Activated T-helper 1 cell treated with anti-CD3 and anti-CD28 coated beads, Interleukin-12 subunit alpha, Interleukin-12 subunit beta, Interleukin-2, Interleukin-4 antibody, amounts not matched to agents 30 ng/mL and 10 ng/mL and 1 ng/mL, durations not matched to agents 14 hours and 24 hours and 36 hours (primary cell): Measurements from ENCODE around the gene DOCK4. TPM values are rescaled to one million over a fixed set of nuclear protein-coding genes. Genes with fewer than 3 reads are reported as not detected.

Source experiments
- DNase-seq: peaks from one replicate; pipeline ENCODE4 v3.0.0; 2021; ENCODE audit warnings: low spot score
- H3K27ac Mint-ChIP-seq: one replicate; pipeline ENCODE4 v1.8.0; 2021; ENCODE audit warnings: mild to moderate bottlenecking, mixed read lengths
- H3K27me3 Mint-ChIP-seq: one replicate; pipeline ENCODE4 v1.8.0; 2022; ENCODE audit warnings: mild to moderate bottlenecking, moderate library complexity, mixed read lengths; ENCODE audit not compliant: insufficient read depth
- H3K36me3 Mint-ChIP-seq: one replicate; pipeline ENCODE4 v1.8.0; 2021; ENCODE audit warnings: low read depth, mixed read lengths
- H3K4me1 Mint-ChIP-seq: one replicate; pipeline ENCODE4 v1.8.0; 2021; ENCODE audit warnings: low read depth, mixed read lengths
- H3K4me3 Mint-ChIP-seq: one replicate; pipeline ENCODE4 v1.8.0; 2021; ENCODE audit warnings: mild to moderate bottlenecking, moderate library complexity, mixed read lengths
- H3K9me3 Mint-ChIP-seq: one replicate; pipeline ENCODE4 v1.8.0; 2021; ENCODE audit warnings: mixed read lengths
- intact Hi-C: fragments of 100-400 bp; cut with micrococcal nuclease; formaldehyde crosslinking; loops from one replicate; pipeline ENCODE4 v1.15.1; 2024
- total RNA-seq: library from RNA; stranded (reverse); gene quantifications from 2 replicates; pipeline ENCODE4 v1.2.3, GENCODE V29; 2022

DOCK4 gene
- total RNA-seq, 1 donor from 2014 or later, result 0.31 TPM

- no peak overlapping the region for H3K27ac Mint-ChIP-seq
Measured at GRCh38 chr7:112176693-112177415, 29.3 kb downstream of the DOCK4 start.

DNA sequence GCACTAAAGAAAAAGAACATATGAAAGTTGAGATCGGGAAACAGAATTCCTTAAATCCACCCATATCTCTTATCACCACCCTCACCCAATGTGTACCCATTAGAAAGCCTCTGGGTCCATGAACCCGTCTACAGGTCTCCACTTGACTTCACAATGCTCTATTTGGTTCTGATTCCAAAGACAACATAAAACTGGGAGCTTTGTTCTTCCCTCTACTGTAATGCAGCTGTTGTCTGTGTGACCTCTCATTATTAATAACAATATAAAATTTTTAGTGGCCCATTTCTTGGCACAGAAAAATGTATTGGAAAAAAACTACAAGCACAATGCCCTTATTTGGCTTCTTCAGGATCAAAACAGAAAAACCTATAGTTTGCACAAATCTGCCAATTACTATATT, 30.0 kb downstream of the DOCK4 start:
- no peak overlapping the region for H3K4me3 Mint-ChIP-seq
- H3K27me3 Mint-ChIP-seq, result peaks cover 14% of the 10 kb centered on the region
- H3K4me1 Mint-ChIP-seq, result no peaks in the 10 kb centered on the region
- no peaks in the 10 kb centered on the region for H3K36me3 Mint-ChIP-seq
- no peak for DNase-seq
- H3K9me3 Mint-ChIP-seq, result no peaks in the 10 kb centered on the region
- H3K27ac Mint-ChIP-seq, result no peak overlapping the region
- intact Hi-C loops, result no loop called here

More at GRCh38 chr7:112176693-112177415, 29.3 kb downstream of the DOCK4 start:
- no peak overlapping the region for H3K4me3 Mint-ChIP-seq
- intact Hi-C loops, result no loop called here
- no peaks in the 10 kb centered on the region for H3K9me3 Mint-ChIP-seq
- no peak for DNase-seq
- peaks cover 14% of the 10 kb centered on the region for H3K27me3 Mint-ChIP-seq
- no peaks in the 10 kb centered on the region for H3K4me1 Mint-ChIP-seq
- H3K36me3 Mint-ChIP-seq, result no peaks in the 10 kb centered on the region

- Mint-ChIP-seq H3K27ac (no peak overlapping the region), H3K4me3 (no peak overlapping the region), H3K36me3 (no peaks in the 10 kb centered on the region), H3K9me3 (no peaks in the 10 kb centered on the region), H3K4me1 (no peaks in the 10 kb centered on the region), H3K27me3 (peaks cover 14% of the 10 kb centered on the region)
- DNase-seq, result no peak
- intact Hi-C loops, result no loop called here
Measured at GRCh38 chr7:112174192-112174591, 32.0 kb downstream of the DOCK4 start.

DNA sequence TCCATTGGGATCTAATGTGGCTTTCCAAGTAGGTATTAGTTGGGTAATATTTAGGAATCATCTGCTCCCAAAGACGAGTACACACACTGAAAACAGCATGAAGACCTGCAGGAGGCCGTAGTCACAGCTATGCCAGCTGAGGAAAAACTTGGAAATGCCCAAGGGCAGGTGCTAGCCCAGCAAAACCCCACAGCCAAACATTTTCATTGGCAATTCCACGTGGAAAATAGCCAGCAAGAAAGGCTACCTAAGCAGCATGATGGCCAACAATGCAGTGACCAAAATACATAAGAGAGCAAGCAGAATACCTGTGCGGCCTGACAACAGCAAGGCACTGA, 32.7 kb downstream of the DOCK4 start:
- Mint-ChIP-seq H3K9me3 (no peaks in the 10 kb centered on the region), H3K36me3 (no peaks in the 10 kb centered on the region), H3K4me1 (no peaks in the 10 kb centered on the region), H3K27ac (no peak overlapping the region), H3K4me3 (no peak overlapping the region), H3K27me3 (peaks cover 18% of the 10 kb centered on the region)
- no peak for DNase-seq
- intact Hi-C loops, result no loop called here

GRCh38 chr7:112172870-112173567, 33.2 kb downstream of the DOCK4 start:
- intact Hi-C loops, result no loop called here

DNA sequence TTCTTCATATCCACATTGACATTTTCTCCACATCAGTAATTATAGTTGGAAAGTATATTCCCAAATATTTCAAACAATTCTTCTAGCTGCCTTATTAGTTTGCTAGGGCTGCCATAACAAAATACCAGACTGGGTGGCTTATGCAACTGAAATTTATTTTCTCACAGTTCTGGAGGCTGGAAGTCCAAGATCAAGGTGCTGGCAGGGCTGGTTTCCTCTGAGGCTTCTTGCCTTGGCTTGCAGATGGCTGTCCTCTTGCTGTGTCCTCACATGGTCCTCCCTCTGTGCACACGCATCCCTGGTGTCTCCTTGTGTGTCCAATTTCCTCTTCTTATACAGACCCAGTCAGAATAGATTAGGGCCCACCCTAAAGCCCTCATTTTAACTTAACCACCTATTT, 34.5 kb downstream of the DOCK4 start:
- no peak overlapping the region for H3K27ac Mint-ChIP-seq
- no peak overlapping the region for H3K4me3 Mint-ChIP-seq
- intact Hi-C loops, result no loop called here
- no peak for DNase-seq
- H3K36me3 Mint-ChIP-seq, result no peaks in the 10 kb centered on the region
- H3K27me3 Mint-ChIP-seq, result peaks cover 24% of the 10 kb centered on the region
- no peaks in the 10 kb centered on the region for H3K9me3 Mint-ChIP-seq
- H3K4me1 Mint-ChIP-seq, result no peaks in the 10 kb centered on the region

More at GRCh38 chr7:112172870-112173567, 33.2 kb downstream of the DOCK4 start:
- no peak for DNase-seq
- H3K4me3 Mint-ChIP-seq, result no peak overlapping the region
- H3K36me3 Mint-ChIP-seq, result no peaks in the 10 kb centered on the region
- no peaks in the 10 kb centered on the region for H3K4me1 Mint-ChIP-seq
- H3K27ac Mint-ChIP-seq, result no peak overlapping the region
- H3K9me3 Mint-ChIP-seq, result no peaks in the 10 kb centered on the region
- peaks cover 21% of the 10 kb centered on the region for H3K27me3 Mint-ChIP-seq

GRCh38 chr7:112168915-112169314, 37.3 kb downstream of the DOCK4 start:
- DNase-seq, result no peak
- H3K36me3 Mint-ChIP-seq, result no peaks in the 10 kb centered on the region
- no peaks in the 10 kb centered on the region for H3K4me1 Mint-ChIP-seq
- H3K27me3 Mint-ChIP-seq, result peaks cover 24% of the 10 kb centered on the region
- no peak overlapping the region for H3K4me3 Mint-ChIP-seq
- intact Hi-C loops, result no loop called here
- H3K27ac Mint-ChIP-seq, result no peak overlapping the region
- H3K9me3 Mint-ChIP-seq, result no peaks in the 10 kb centered on the region

DNA sequence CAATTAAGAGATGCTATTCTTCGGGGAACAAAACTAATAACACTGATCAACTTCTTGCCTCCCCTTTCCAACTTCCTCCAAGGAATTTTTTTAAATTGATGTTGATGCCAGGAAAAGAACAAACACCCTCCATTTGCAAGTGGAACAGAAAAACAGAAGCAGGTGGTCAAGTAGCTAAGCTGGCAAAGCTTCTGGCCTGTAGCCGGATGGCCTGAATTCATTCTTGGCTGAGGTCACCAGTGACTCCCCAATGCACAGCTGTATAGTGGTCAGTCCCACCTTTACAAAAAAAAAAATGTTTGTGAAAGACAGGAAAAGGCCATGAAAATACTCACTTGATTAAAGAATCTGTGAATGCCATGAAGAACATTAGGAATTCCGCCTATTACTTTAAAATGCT, 39.1 kb downstream of the DOCK4 start:
- H3K27ac Mint-ChIP-seq, result no peak overlapping the region
- DNase-seq, result no peak
- no peaks in the 10 kb centered on the region for H3K9me3 Mint-ChIP-seq

GRCh38 chr7:112162784-112163506, 43.3 kb downstream of the DOCK4 start:
- Mint-ChIP-seq H3K27me3 (peaks cover 15% of the 10 kb centered on the region), H3K4me1 (no peaks in the 10 kb centered on the region), H3K27ac (no peak overlapping the region), H3K9me3 (no peaks in the 10 kb centered on the region), H3K36me3 (no peaks in the 10 kb centered on the region), H3K4me3 (no peak overlapping the region)
- DNase-seq, result no peak
- intact Hi-C loops, result no loop called here

More for the DNA sequence above, 39.1 kb downstream of the DOCK4 start:
- Mint-ChIP-seq H3K36me3 (no peaks in the 10 kb centered on the region), H3K4me3 (no peak overlapping the region), H3K4me1 (no peaks in the 10 kb centered on the region), H3K27me3 (peaks cover 20% of the 10 kb centered on the region)
- intact Hi-C loops, result no loop called here

DNA sequence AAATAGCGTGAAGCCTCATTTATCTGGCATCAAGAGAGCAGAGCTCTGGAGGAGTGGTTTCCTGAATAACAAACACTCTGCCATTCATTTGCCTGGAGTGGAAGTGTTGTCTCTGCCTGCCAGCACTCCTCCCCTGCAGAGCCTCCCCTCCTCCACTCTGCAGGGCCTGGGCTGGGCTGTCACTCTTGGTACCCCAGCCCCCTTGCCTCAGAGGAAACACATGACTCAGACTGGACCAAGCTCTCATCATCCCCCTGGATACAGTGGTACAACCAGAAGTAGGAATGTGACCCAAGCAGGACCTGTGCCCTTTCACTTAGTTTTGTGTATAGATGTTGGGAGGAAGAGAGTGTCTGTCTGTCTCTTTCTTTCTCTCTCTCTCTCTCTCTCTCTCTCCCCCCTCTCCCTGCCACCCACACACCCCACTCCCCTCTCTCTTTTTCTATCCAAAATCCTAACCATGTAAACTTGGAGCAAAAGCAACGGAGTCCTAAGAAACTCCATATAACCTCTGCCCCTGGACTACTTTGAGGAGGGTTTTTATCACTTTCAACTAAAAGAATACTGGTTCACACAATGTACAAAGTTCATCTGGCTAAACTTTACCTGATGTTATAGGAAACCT, 43.9 kb downstream of the DOCK4 start:
- no peaks in the 10 kb centered on the region for H3K4me1 Mint-ChIP-seq
- H3K27me3 Mint-ChIP-seq, result peaks cover 13% of the 10 kb centered on the region
- H3K9me3 Mint-ChIP-seq, result no peaks in the 10 kb centered on the region
- intact Hi-C loops, result no loop called here
- H3K36me3 Mint-ChIP-seq, result no peaks in the 10 kb centered on the region
- no peak overlapping the region for H3K27ac Mint-ChIP-seq
- no peak for DNase-seq
- no peak overlapping the region for H3K4me3 Mint-ChIP-seq

DNA sequence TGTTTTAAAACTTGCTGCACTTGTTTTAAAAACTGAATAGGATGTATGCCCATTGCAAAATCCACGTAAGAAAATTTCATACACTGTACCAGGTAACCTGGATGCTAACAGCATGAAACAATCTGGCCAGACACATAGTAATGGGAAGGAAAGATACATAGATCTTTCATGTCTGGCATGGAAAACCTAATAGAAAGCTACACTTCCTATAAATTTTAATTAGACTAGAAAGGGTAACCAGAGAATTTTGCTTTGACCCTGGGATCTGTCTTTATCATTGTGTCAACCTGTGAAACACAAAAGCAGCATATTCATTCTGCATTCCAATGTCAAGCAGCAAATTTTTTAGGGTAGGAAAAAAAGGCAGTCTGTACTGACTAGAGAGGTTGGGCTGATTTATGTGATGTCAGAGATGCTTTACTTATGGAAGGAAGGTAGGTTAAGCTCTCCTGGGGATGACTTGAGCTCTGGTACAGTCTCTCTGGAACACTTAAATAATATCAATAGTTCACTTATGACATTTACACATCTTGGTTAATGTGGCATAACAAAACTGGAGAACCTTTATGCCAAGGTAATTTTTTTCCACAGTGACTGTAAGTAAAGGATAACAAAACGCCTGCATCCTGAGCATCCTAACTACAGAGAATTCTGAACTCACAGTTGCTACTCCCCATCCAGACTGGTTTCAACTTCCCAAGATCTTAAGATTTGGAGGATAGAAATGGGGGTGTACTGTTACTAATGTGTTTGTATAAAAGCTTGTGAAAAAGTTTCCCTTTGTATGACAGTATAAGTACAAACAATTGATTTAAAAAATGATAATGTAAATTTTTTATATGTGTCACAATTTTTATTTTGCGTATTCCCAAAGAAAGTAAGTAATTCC, 44.7 kb downstream of the DOCK4 start:
- H3K27ac Mint-ChIP-seq, result no peak overlapping the region
- H3K4me3 Mint-ChIP-seq, result no peak overlapping the region
- no peaks in the 10 kb centered on the region for H3K9me3 Mint-ChIP-seq
- H3K36me3 Mint-ChIP-seq, result no peaks in the 10 kb centered on the region
- H3K4me1 Mint-ChIP-seq, result no peaks in the 10 kb centered on the region
- no peak for DNase-seq
- intact Hi-C loops, result no loop called here
- H3K27me3 Mint-ChIP-seq, result peaks cover 10% of the 10 kb centered on the region

DNA sequence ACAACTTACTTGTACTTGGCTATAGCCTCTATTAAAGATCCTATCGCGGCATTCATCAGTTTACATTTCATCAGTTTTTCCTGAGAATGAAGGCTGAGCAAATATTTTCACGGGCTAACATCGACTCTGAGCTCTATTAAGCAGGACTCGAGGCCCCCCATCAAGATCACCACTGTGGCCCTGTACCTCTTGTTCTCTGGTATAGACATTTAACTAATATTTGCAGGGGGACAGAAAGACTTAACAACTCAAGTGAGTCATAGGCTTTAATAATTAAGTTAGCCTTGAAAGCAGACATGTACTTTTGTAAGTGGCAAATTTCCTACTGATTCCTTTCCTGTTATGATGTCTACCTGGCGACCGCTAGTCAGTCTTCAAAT, 45.4 kb downstream of the DOCK4 start:
- H3K27ac Mint-ChIP-seq, result no peak overlapping the region
- H3K4me1 Mint-ChIP-seq, result no peaks in the 10 kb centered on the region
- no peaks in the 10 kb centered on the region for H3K36me3 Mint-ChIP-seq
- no peak for DNase-seq
- no peaks in the 10 kb centered on the region for H3K9me3 Mint-ChIP-seq
- intact Hi-C loops, result no loop called here
- H3K4me3 Mint-ChIP-seq, result no peak overlapping the region
- peaks cover 8% of the 10 kb centered on the region for H3K27me3 Mint-ChIP-seq
